IMR-90 (cell line): ENCODE measurements around the gene LMO1. TPM values are rescaled to one million over a fixed set of nuclear protein-coding genes. Genes with fewer than 3 reads are reported as not detected.

ENCODE experiments used
- ATAC-seq: fragments of 200-7000 bp; cut with Tn5 transposase; 2 replicates; pipeline ENCODE4 v1.9.1; 2020; ENCODE audit warnings: low read depth, mild to moderate bottlenecking, moderate library complexity
- BruUV-seq: library from RNA; stranded (reverse); fragments of 400-500 nt; replicated peaks from 2 replicates; lab custom pipeline; 2021; lab: Mats Ljungman, UMichigan
- CTCF ChIA-PET: fragments of 300-600 bp; formaldehyde crosslinking; extraction: SDS; loops from one replicate; lab custom pipeline; 2021; ENCODE audit warnings: antibody characterized with exemption; lab: Yijun Ruan, JAX
- POLR2A ChIA-PET: fragments of 300-600 bp; sonication (Branson Sonifier 250); formaldehyde crosslinking; loops from one replicate; lab custom pipeline; 2022; ENCODE audit warnings: antibody characterized with exemption; ENCODE audit not compliant: unreplicated experiment; lab: Charles Lee
- DNase-seq: peaks from one replicate; pipeline ENCODE4 v3.0.0; 2013
- H2AFZ ChIP-seq: replicated peaks from 2 replicates; pipeline ENCODE3; 2013; ENCODE audit warnings: low read length, mild to moderate bottlenecking; ENCODE audit not compliant: poor library complexity
- H2AK5ac ChIP-seq: 2 replicates; pipeline ENCODE4 v1.6.1; 2013; ENCODE audit warnings: low read depth, low read length, inconsistent platforms
- H2AK9ac ChIP-seq: replicated peaks from 2 replicates; pipeline ENCODE3; 2013; ENCODE audit warnings: mild to moderate bottlenecking, low read depth, low read length, moderate library complexity; ENCODE audit not compliant: poor library complexity
- H2BK120ac ChIP-seq: 2 replicates; pipeline ENCODE4 v1.6.1; 2013; ENCODE audit warnings: low read depth, low read length, inconsistent platforms
- H2BK15ac ChIP-seq: 3 replicates; pipeline ENCODE4 v1.6.1; 2013; ENCODE audit warnings: low read depth, low read length, inconsistent platforms
- H2BK20ac ChIP-seq: 2 replicates; pipeline ENCODE4 v1.6.1; 2013; ENCODE audit warnings: low read depth, mild to moderate bottlenecking, inconsistent platforms, low read length, moderate library complexity
- H2BK5ac ChIP-seq: 2 replicates; pipeline ENCODE4 v1.6.1; 2013; ENCODE audit warnings: mild to moderate bottlenecking, low read depth, low read length, inconsistent platforms; ENCODE audit not compliant: poor library complexity, severe bottlenecking
- H3K14ac ChIP-seq: replicated peaks from 2 replicates; pipeline ENCODE4 v1.6.1; 2013; ENCODE audit warnings: low read depth, low read length, inconsistent platforms
- H3K18ac ChIP-seq: 2 replicates; pipeline ENCODE4 v1.6.1; 2013; ENCODE audit warnings: low read depth, low read length, control low read depth
- H3K23ac ChIP-seq: 2 replicates; pipeline ENCODE4 v1.6.1; 2013; ENCODE audit warnings: low read depth, low read length, inconsistent platforms
- H3K27ac ChIP-seq: 2 replicates; pipeline ENCODE4 v1.5.1; 2013; ENCODE audit warnings: mild to moderate bottlenecking, control low read depth, low read length; ENCODE audit not compliant: insufficient read depth
- H3K27me3 ChIP-seq: 2 replicates; pipeline ENCODE4 v1.6.1; 2013; ENCODE audit warnings: low read length; ENCODE audit not compliant: control insufficient read depth, insufficient read depth
- H3K36me3 ChIP-seq: 2 replicates; pipeline ENCODE4 v1.6.1; 2013; ENCODE audit warnings: low read length, mixed read lengths; ENCODE audit not compliant: control insufficient read depth, insufficient read depth
- H3K4ac ChIP-seq: 2 replicates; pipeline ENCODE4 v1.6.1; 2013; ENCODE audit warnings: low read depth, low read length, inconsistent platforms
- H3K4me1 ChIP-seq: 2 replicates; pipeline ENCODE4 v1.6.1; 2013; ENCODE audit warnings: low read length, mixed read lengths; ENCODE audit not compliant: control insufficient read depth, insufficient read depth
- H3K4me2 ChIP-seq: 2 replicates; pipeline ENCODE4 v1.6.1; 2013; ENCODE audit warnings: low read depth, mild to moderate bottlenecking, control low read depth, low read length, moderate library complexity
- H3K4me3 ChIP-seq: 2 replicates; pipeline ENCODE4 v1.5.1; 2013; ENCODE audit warnings: low read depth, mild to moderate bottlenecking, control low read depth, low read length, moderate library complexity; ENCODE audit not compliant: insufficient read depth
- H3K56ac ChIP-seq: 2 replicates; pipeline ENCODE4 v1.6.1; 2013; ENCODE audit warnings: low read length, inconsistent platforms; ENCODE audit not compliant: insufficient read depth; ENCODE audit errors: extremely low read depth
- H3K79me1 ChIP-seq, 2 experiments: 2 replicates each; pipeline ENCODE4 v1.6.1; 2013; ENCODE audit warnings: low read length in 2 of 2, inconsistent platforms in 1 of 2, low read depth in 1 of 2
- H3K9ac ChIP-seq: 2 replicates; pipeline ENCODE4 v1.6.1; 2013; ENCODE audit warnings: low read depth, low read length, control low read depth
- H3K9me1 ChIP-seq: 2 replicates; pipeline ENCODE4 v1.6.1; 2013; ENCODE audit warnings: low read length, inconsistent platforms; ENCODE audit not compliant: insufficient read depth
- H3K9me3 ChIP-seq: 2 replicates; pipeline ENCODE4 v1.6.1; 2013; ENCODE audit warnings: low read length; ENCODE audit not compliant: control insufficient read depth, insufficient read depth
- H4K20me1 ChIP-seq: 2 replicates; pipeline ENCODE4 v1.6.1; 2013; ENCODE audit warnings: low read length, inconsistent platforms; ENCODE audit not compliant: insufficient read depth
- H4K5ac ChIP-seq: 2 replicates; pipeline ENCODE4 v1.6.1; 2013; ENCODE audit warnings: mild to moderate bottlenecking, low read depth, low read length, control low read depth
- H4K8ac ChIP-seq, 2 experiments: 2 replicates each; pipeline ENCODE4 v1.6.1; 2013; ENCODE audit warnings: low read depth in 2 of 2, low read length in 2 of 2, control low read depth in 1 of 2, inconsistent platforms in 1 of 2
- H4K91ac ChIP-seq: 2 replicates; pipeline ENCODE4 v1.6.1; 2013; ENCODE audit warnings: low read depth, low read length, inconsistent platforms; ENCODE audit not compliant: insufficient read depth
- CTCF ChIP-seq: conservative IDR thresholded peaks from 2 replicates; pipeline ENCODE4 v1.5.1; 2012; ENCODE audit warnings: mild to moderate bottlenecking, low read depth, low read length, improper control_type of control experiment
- ELK1 ChIP-seq: fragments of 150-350 bp; IDR thresholded peaks from 2 replicates; pipeline ENCODE4 v1.6.1; 2016; ENCODE audit warnings: low read depth, mild to moderate bottlenecking, low read length, moderate library complexity, borderline replicate concordance
- WGBS, 2 experiments: methylation state at CpG; one replicate each; pipeline versions ENCODE4 v1.1.5 to v1.1.7; 2013; ENCODE audit warnings: missing lambda C conversion rate in 2 of 2; ENCODE audit not compliant: insufficient read length in 1 of 2; ENCODE audit errors: extremely low coverage in 2 of 2; 5-methylcytosine and 5-hydroxymethylcytosine counted together
- dilution Hi-C: fragments of 300-500 bp; cut with HindIII; formaldehyde crosslinking; loops from one replicate; pipeline ENCODE4 v1.14.3; 2018; ENCODE audit warnings: low sequenced_read_pairs; ENCODE audit not compliant: unreplicated experiment
- in situ Hi-C: fragments of 300-500 bp; cut with MboI; formaldehyde crosslinking; loops from 3 replicates; pipeline ENCODE4 v1.14.3; 2019; ENCODE audit warnings: low sequenced_read_pairs, inconsistent platforms, mixed read lengths
- intact Hi-C: fragments of 100-400 bp; cut with micrococcal nuclease; formaldehyde crosslinking; loops from 2 replicates; pipeline ENCODE4 v1.10.0; 2022
- polyA plus RNA-seq, 3 experiments: library from polyadenylated mRNA; depleted of rRNA; stranded (reverse); fragments of >200 nt; gene quantifications; 2 replicates each; pipeline ENCODE4 v1.2.3, GENCODE V29; 2012; ENCODE audit warnings: low replicate concordance in 1 of 3
- total RNA-seq: library from RNA; depleted of rRNA; stranded (reverse); fragments of >200 nt; gene quantifications from 2 replicates; pipeline ENCODE4 v1.2.3, GENCODE V29; 2012

LMO1 gene
- total and polyA plus RNA-seq, 2 of the 4 experiments (the other 2 are of a cell fraction) = not detected

GRCh38 chr11:8209208-8209807, 54.4 kb downstream of the LMO1 start:
- Histone ChIP-seq H3K4me3 (no peak overlapping the region), H3K4me2 (no peak overlapping the region), H4K8ac (no peak overlapping the region), H4K91ac (no peak overlapping the region), H2BK20ac (no peak overlapping the region), H2AK9ac (no peak overlapping the region), H3K9me3 (no peaks in the 10 kb centered on the region), H3K79me1 (no peaks in the 10 kb centered on the region), H3K4me1 (no peaks in the 10 kb centered on the region), H3K18ac (no peak overlapping the region), H2AFZ (no peak overlapping the region), H4K20me1 (no peaks in the 10 kb centered on the region), H3K9ac (no peak overlapping the region), H3K56ac (no peak overlapping the region), H3K27me3 (peaks cover 19% of the 10 kb centered on the region), H3K9me1 (no peaks in the 10 kb centered on the region), H3K36me3 (no peaks in the 10 kb centered on the region), H4K5ac (no peak overlapping the region), H2AK5ac (no peak overlapping the region), H3K23ac (no peak overlapping the region), H2BK5ac (no peak overlapping the region), H2BK15ac (no peak overlapping the region), H2BK120ac (no peak overlapping the region), H3K4ac (no peak overlapping the region), H3K27ac (no peak overlapping the region), H3K14ac (no peak overlapping the region)
- DNase-seq = no peak
- WGBS, 2 experiments = no CpG with 5 or more reads among the region's 4 CpGs
- POLR2A ChIA-PET = no interaction called here
- TF ChIP-seq ELK1 = no peak
- TF ChIP-seq CTCF = peak; percentile 12; the same call in 1 of the 2 replicates
- BruUV-seq = no TSS peak
- no peak for ATAC-seq
- dilution Hi-C loops (no loop called here), in situ Hi-C loops (no loop called here), intact Hi-C loops (no loop called here)
- CTCF ChIA-PET = no interaction called here
